GM19328 (cell line): Measurements from ENCODE around the gene STIM2.
"Not testable (repeated sequence)": the region's sequence is repeated elsewhere in the genome, so short reads cannot be mapped to it uniquely, and the experiment has no call there.

ENCODE experiments used
- ATAC-seq: cut with Tn5 transposase; IDR thresholded peaks from one replicate; pipeline ENCODE4 v1.9.1; 2021; ENCODE audit warnings: mild to moderate bottlenecking, moderate library complexity; ENCODE audit not compliant: unreplicated experiment

STIM2 gene

GRCh38 chr4:26866781-26867180 lies 6.1 kb downstream of the STIM2 start:
- ATAC-seq, result no peak

- no peak for ATAC-seq
Measured at GRCh38 chr4:26867914-26868684, 7.5 kb downstream of the STIM2 start.

GRCh38 chr4:26870576-26871262 lies 10.1 kb downstream of the STIM2 start:
- no peak for ATAC-seq

- no peak for ATAC-seq
Measured at GRCh38 chr4:26871611-26872010, 11.0 kb downstream of the STIM2 start.

- ATAC-seq, result no peak
Measured at GRCh38 chr4:26873391-26874026, 12.9 kb downstream of the STIM2 start.

- no peak for ATAC-seq
Measured at GRCh38 chr4:26874110-26874509, 13.5 kb downstream of the STIM2 start.

- ATAC-seq, result no peak
Measured at GRCh38 chr4:26877406-26877805, 16.8 kb downstream of the STIM2 start.

GRCh38 chr4:26877961-26878360 lies 17.3 kb downstream of the STIM2 start:
- no peak for ATAC-seq

GRCh38 chr4:26878794-26879391 lies 18.3 kb downstream of the STIM2 start:
- no peak for ATAC-seq

- ATAC-seq, result no peak
Measured at GRCh38 chr4:26879805-26880204, 19.2 kb downstream of the STIM2 start.

- no peak for ATAC-seq
Measured at GRCh38 chr4:26884026-26884425, 23.4 kb downstream of the STIM2 start.

- ATAC-seq, result no peak
Measured at GRCh38 chr4:26884486-26884988, 23.9 kb downstream of the STIM2 start.

GRCh38 chr4:26885912-26886274 lies 25.3 kb downstream of the STIM2 start:
- peak; percentile 84 for ATAC-seq

- ATAC-seq, result no peak
Measured at GRCh38 chr4:26887143-26887542, 26.5 kb downstream of the STIM2 start.

- ATAC-seq, result no peak
Measured at GRCh38 chr4:26887809-26888208, 27.2 kb downstream of the STIM2 start.

GRCh38 chr4:26889356-26889755 lies 28.7 kb downstream of the STIM2 start:
- no peak for ATAC-seq

- ATAC-seq, result no peak
Measured at GRCh38 chr4:26891054-26891453, 30.4 kb downstream of the STIM2 start.

GRCh38 chr4:26891867-26892266 lies 31.2 kb downstream of the STIM2 start:
- ATAC-seq, result no peak

- no peak for ATAC-seq
Measured at GRCh38 chr4:26892480-26893150, 32.0 kb downstream of the STIM2 start.

GRCh38 chr4:26893491-26893890 lies 32.9 kb downstream of the STIM2 start:
- no peak for ATAC-seq

- ATAC-seq, result not testable (repeated sequence)
Measured at GRCh38 chr4:26894881-26895280, 34.2 kb downstream of the STIM2 start.
